Right cardiac atrium (tissue), 5 donors: Measurements from ENCODE around the gene C15orf40. TPM values are rescaled to one million over a fixed set of nuclear protein-coding genes. Genes with fewer than 3 reads are reported as not detected.

Experiments used
- ATAC-seq, 2 donors: fragments of 200-7000 bp; cut with Tn5 transposase; one replicate each; pipeline versions ENCODE4 v1.8.0 to v1.9.1; 2020; ENCODE audit warnings: moderate library complexity in 2 of 2, mild to moderate bottlenecking in 1 of 2
- DNase-seq, 3 donors: peaks; one replicate each; pipeline ENCODE4 v3.0.0-alpha.2; 2020
- H3K27ac ChIP-seq: one replicate; pipeline ENCODE4 v1.5.1; 2013; ENCODE audit warnings: mild to moderate bottlenecking, low read length, control low read depth, moderate library complexity
- H3K27me3 ChIP-seq: one replicate; pipeline ENCODE4 v1.6.1; 2013; ENCODE audit not compliant: control insufficient read depth, insufficient read depth
- H3K4me1 ChIP-seq: one replicate; pipeline ENCODE4 v1.6.1; 2013; ENCODE audit warnings: low read length; ENCODE audit not compliant: control insufficient read depth, insufficient read depth
- H3K4me3 ChIP-seq: one replicate; pipeline ENCODE4 v1.5.1; 2013; ENCODE audit warnings: low read length, control low read depth
- H3K9me3 ChIP-seq: one replicate; pipeline ENCODE4 v1.6.1; 2013; ENCODE audit warnings: low read length; ENCODE audit not compliant: control insufficient read depth
- WGBS: extraction: QIAGEN DNeasy Blood & Tissue Kit; methylation state at CpG from one replicate; pipeline ENCODE4 v1.1.7; 2013; 5-methylcytosine and 5-hydroxymethylcytosine counted together
- intact Hi-C, 4 donors: fragments of 100-400 bp; cut with DNase I; formaldehyde crosslinking; loops; one replicate each; pipeline versions ENCODE4 v1.11.0 to v1.14.0; 2022 to 2023
- polyA plus RNA-seq: library from polyadenylated mRNA; stranded (reverse); fragments of 200-250 nt; gene quantifications from one replicate; pipeline ENCODE4 v1.2.3, GENCODE V29; 2013
- total RNA-seq, 4 donors: library from RNA; stranded (reverse); fragmentation: NEBNext Ultra II Directional; extraction: Animal tissue kit (Norgen Biotek cat#: 25700); gene quantifications; one replicate each; pipeline ENCODE4 v1.2.1, GENCODE V29; 2021
- donor health status: healthy with polysubstance abuse.
- donor health status: DM: no; HTN: yes; CAD: no.
- donor health status: DM: no; HTN: no; CAD: no.
- donor health status: DM: no; HTN: yes; CAD: no; lungs with severe emphysema.
- donor health status: DM: yes; HTN: yes; CAD: no.

C15orf40 gene
- total and polyA plus RNA-seq, 5 donors, result 11.0 to 16.0 (median 12.7) TPM

GRCh38 chr15:82970696-82971095 is 40.7 kb downstream of the C15orf40 start:
- intact Hi-C loops, result no loop called here
- Histone ChIP-seq H3K27me3 (no peaks in the 10 kb centered on the region), H3K4me3 (no peak overlapping the region), H3K27ac (no peak overlapping the region), H3K4me1 (peaks cover 7% of the 10 kb centered on the region), H3K9me3 (no peaks in the 10 kb centered on the region)
- 40% methylated on average over 1 of the region's 1 CpG for WGBS
- DNase-seq (no peak), ATAC-seq (no peak)

- H3K4me1 ChIP-seq, result peaks cover 7% of the 10 kb centered on the region
- no peaks in the 10 kb centered on the region for H3K27me3 ChIP-seq
- H3K9me3 ChIP-seq, result no peaks in the 10 kb centered on the region
- no peak for ATAC-seq
- WGBS, result 50% methylated on average over 3 of the region's 3 CpGs
- no peak overlapping the region for H3K4me3 ChIP-seq
- no peak for DNase-seq
- intact Hi-C loops, result no loop called here
- H3K27ac ChIP-seq, result no peak overlapping the region
These were observed 41.3 kb downstream of the C15orf40 start for GRCh38 chr15:82970078-82970686.

GRCh38 chr15:82969353-82969752 is 42.1 kb downstream of the C15orf40 start:
- DNase-seq (no peak), ATAC-seq (no peak)
- H3K4me3 ChIP-seq, result no peak overlapping the region
- H3K27me3 ChIP-seq, result no peaks in the 10 kb centered on the region
- no peak overlapping the region for H3K27ac ChIP-seq
- intact Hi-C loops, result no loop called here
- H3K4me1 ChIP-seq, result peaks cover 7% of the 10 kb centered on the region
- no peaks in the 10 kb centered on the region for H3K9me3 ChIP-seq
- WGBS, result 82% methylated on average over 7 of the region's 7 CpGs

GRCh38 chr15:82968066-82968465 is 43.4 kb downstream of the C15orf40 start:
- WGBS, result 80% methylated on average over 4 of the region's 4 CpGs

GRCh38 chr15:82966671-82967071 is 44.8 kb downstream of the C15orf40 start:
- Histone ChIP-seq H3K27ac (no peak overlapping the region), H3K9me3 (no peaks in the 10 kb centered on the region), H3K27me3 (no peaks in the 10 kb centered on the region), H3K4me3 (no peak overlapping the region), H3K4me1 (peaks cover 7% of the 10 kb centered on the region)
- intact Hi-C loops, result no loop called here
- ATAC-seq (no peak), DNase-seq (no peak)
- WGBS, result 74% methylated on average over 4 of the region's 4 CpGs

More at GRCh38 chr15:82968066-82968465, 43.4 kb downstream of the C15orf40 start:
- Histone ChIP-seq H3K9me3 (no peaks in the 10 kb centered on the region), H3K27ac (no peak overlapping the region), H3K4me1 (peaks cover 7% of the 10 kb centered on the region), H3K27me3 (no peaks in the 10 kb centered on the region), H3K4me3 (no peak overlapping the region)
- ATAC-seq (no peak), DNase-seq (no peak)
- intact Hi-C loops, result no loop called here

GRCh38 chr15:82964890-82965289 is 46.5 kb downstream of the C15orf40 start:
- no peak overlapping the region for H3K4me3 ChIP-seq
- 94% methylated on average over 5 of the region's 5 CpGs for WGBS
- H3K9me3 ChIP-seq, result no peaks in the 10 kb centered on the region
- H3K27me3 ChIP-seq, result no peaks in the 10 kb centered on the region
- intact Hi-C loops, result no loop called here
- H3K4me1 ChIP-seq, result peaks cover under 1% of the 10 kb centered on the region
- H3K27ac ChIP-seq, result no peak overlapping the region
- ATAC-seq (no peak), DNase-seq (no peak)

- 75% methylated on average over 7 of the region's 7 CpGs for WGBS
- ATAC-seq (peak in 1 of 2 donors; percentile 35), DNase-seq (no peak)
- Histone ChIP-seq H3K27me3 (no peaks in the 10 kb centered on the region), H3K4me3 (no peak overlapping the region), H3K9me3 (no peaks in the 10 kb centered on the region), H3K4me1 (no peaks in the 10 kb centered on the region), H3K27ac (peak overlapping the region; percentile 46)
- intact Hi-C loops, result no loop called here
These were observed 47.7 kb downstream of the C15orf40 start for GRCh38 chr15:82963471-82964341.

- WGBS, result 88% methylated on average over 3 of the region's 3 CpGs
- Histone ChIP-seq H3K9me3 (no peaks in the 10 kb centered on the region), H3K4me1 (no peaks in the 10 kb centered on the region), H3K27ac (no peak overlapping the region), H3K27me3 (no peaks in the 10 kb centered on the region), H3K4me3 (no peak overlapping the region)
- intact Hi-C loops, result no loop called here
- no peak for ATAC-seq
- no peak for DNase-seq
These were observed 50.7 kb downstream of the C15orf40 start for GRCh38 chr15:82960766-82961165.

GRCh38 chr15:82959423-82959822 is 52.0 kb downstream of the C15orf40 start:
- Histone ChIP-seq H3K4me3 (no peak overlapping the region), H3K27me3 (no peaks in the 10 kb centered on the region), H3K27ac (no peak overlapping the region), H3K4me1 (no peaks in the 10 kb centered on the region), H3K9me3 (no peaks in the 10 kb centered on the region)
- 98% methylated on average over 5 of the region's 5 CpGs for WGBS
- intact Hi-C loops, result no loop called here
- no peak for DNase-seq
- ATAC-seq, result no peak

GRCh38 chr15:82958638-82959037 is 52.8 kb downstream of the C15orf40 start:
- H3K27me3 ChIP-seq, result no peaks in the 10 kb centered on the region
- no peak overlapping the region for H3K27ac ChIP-seq
- no peaks in the 10 kb centered on the region for H3K9me3 ChIP-seq
- H3K4me3 ChIP-seq, result no peak overlapping the region
- WGBS, result 75% methylated on average over 1 of the region's 1 CpG
- ATAC-seq (peak in 1 of 2 donors; percentile 39), DNase-seq (no peak)
- H3K4me1 ChIP-seq, result no peaks in the 10 kb centered on the region
- intact Hi-C loops, result no loop called here
